DND-41 (cell line): Measurements from ENCODE around the gene COG6.

ENCODE experiments used
- ATAC-seq: fragments of 200-7000 bp; cut with Tn5 transposase; 3 replicates; pipeline ENCODE4 v1.9.1; 2021; ENCODE audit warnings: low read depth; ENCODE audit not compliant: insufficient read depth
- DNase-seq: peaks from one replicate; pipeline ENCODE4 v3.0.0-alpha.2; 2020
- H2AFZ ChIP-seq: 2 replicates; pipeline ENCODE4 v1.6.0; 2012; ENCODE audit warnings: low read depth, low read length
- H3K27ac ChIP-seq: 2 replicates; pipeline ENCODE4 v1.5.1; 2012; ENCODE audit warnings: low read length, inconsistent platforms
- H3K27me3 ChIP-seq: fragments of 200-600 bp; sonication (generic); 2 replicates; pipeline ENCODE4 v1.6.0; 2012; ENCODE audit warnings: low read length, mild to moderate bottlenecking, inconsistent platforms; ENCODE audit not compliant: insufficient read depth, poor library complexity
- H3K36me3 ChIP-seq: 2 replicates; pipeline ENCODE4 v1.5.1; 2012; ENCODE audit warnings: low read length, inconsistent platforms; ENCODE audit not compliant: insufficient read depth
- H3K4me1 ChIP-seq: 2 replicates; pipeline ENCODE4 v1.5.1; 2012; ENCODE audit warnings: mild to moderate bottlenecking, low read length; ENCODE audit not compliant: insufficient read depth
- H3K4me2 ChIP-seq: 2 replicates; pipeline ENCODE4 v1.6.0; 2012; ENCODE audit warnings: mild to moderate bottlenecking, moderate library complexity, low read length, inconsistent platforms; ENCODE audit not compliant: insufficient read depth
- H3K4me3 ChIP-seq, 2 experiments: fragments of 200-600 bp in 1 of 2; shearing (Covaris generic) in 1 of 2; 2 replicates each; pipeline ENCODE4 v1.5.1; 2012 to 2016; ENCODE audit warnings: inconsistent platforms in 2 of 2, low read length in 2 of 2, mild to moderate bottlenecking in 2 of 2, low read depth in 1 of 2, moderate library complexity in 1 of 2
- H3K79me2 ChIP-seq: 2 replicates; pipeline ENCODE4 v1.6.0; 2012; ENCODE audit warnings: low read length, inconsistent platforms; ENCODE audit not compliant: insufficient read depth
- H3K9ac ChIP-seq: 2 replicates; pipeline ENCODE4 v1.6.0; 2012; ENCODE audit warnings: low read depth, mild to moderate bottlenecking, inconsistent platforms, low read length, moderate library complexity
- H3K9me3 ChIP-seq: 2 replicates; pipeline ENCODE4 v1.5.1; 2012; ENCODE audit warnings: low read length, moderate library complexity, mild to moderate bottlenecking, inconsistent platforms; ENCODE audit not compliant: insufficient read depth, severe bottlenecking
- H4K20me1 ChIP-seq: 2 replicates; pipeline ENCODE4 v1.6.0; 2012; ENCODE audit warnings: low read length; ENCODE audit not compliant: insufficient read depth
- EZH2 ChIP-seq: IDR thresholded peaks from 3 replicates; pipeline ENCODE4 v1.6.1; 2012; ENCODE audit warnings: borderline replicate concordance, low read depth, mild to moderate bottlenecking, moderate library complexity, low read length, inconsistent platforms; ENCODE audit not compliant: severe bottlenecking
- TF ChIP-seq, protein P1 (sequence below): IDR thresholded peaks from 2 replicates; pipeline ENCODE4 v1.5.1; 2012; ENCODE audit warnings: borderline replicate concordance, low read length, moderate library complexity, mild to moderate bottlenecking; ENCODE audit not compliant: poor library complexity, severe bottlenecking; ENCODE audit errors: extremely low read depth

The COG6 gene

DNA sequence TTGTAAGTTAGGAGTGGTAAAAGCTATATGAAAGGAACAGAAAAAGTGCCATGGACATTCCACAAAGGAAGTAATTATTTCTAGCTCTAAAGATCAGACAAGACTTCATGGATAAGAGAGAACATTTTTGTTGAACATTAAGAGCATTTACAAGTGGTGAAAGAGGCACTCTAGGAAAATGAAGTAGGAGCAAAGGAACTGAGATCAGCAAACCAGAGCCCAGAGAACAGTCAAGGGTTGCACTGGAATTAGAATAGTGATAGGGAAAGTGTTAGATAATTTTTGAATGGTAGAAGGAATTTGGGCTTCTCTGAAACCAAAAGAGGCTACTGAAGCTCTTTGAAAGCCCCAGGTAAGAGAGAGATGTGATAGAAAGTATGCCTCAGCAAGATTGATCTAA lies 94.1 kb downstream of the COG6 start:
- no peak overlapping the region for H3K9ac ChIP-seq
- H3K9me3 ChIP-seq, result no peaks in the 10 kb centered on the region
- H3K4me1 ChIP-seq, result no peaks in the 10 kb centered on the region
- ATAC-seq (no peak), DNase-seq (no peak)
- H4K20me1 ChIP-seq, result no peaks in the 10 kb centered on the region
- no peak overlapping the region for H3K27ac ChIP-seq
- TF ChIP-seq, protein P1, sequence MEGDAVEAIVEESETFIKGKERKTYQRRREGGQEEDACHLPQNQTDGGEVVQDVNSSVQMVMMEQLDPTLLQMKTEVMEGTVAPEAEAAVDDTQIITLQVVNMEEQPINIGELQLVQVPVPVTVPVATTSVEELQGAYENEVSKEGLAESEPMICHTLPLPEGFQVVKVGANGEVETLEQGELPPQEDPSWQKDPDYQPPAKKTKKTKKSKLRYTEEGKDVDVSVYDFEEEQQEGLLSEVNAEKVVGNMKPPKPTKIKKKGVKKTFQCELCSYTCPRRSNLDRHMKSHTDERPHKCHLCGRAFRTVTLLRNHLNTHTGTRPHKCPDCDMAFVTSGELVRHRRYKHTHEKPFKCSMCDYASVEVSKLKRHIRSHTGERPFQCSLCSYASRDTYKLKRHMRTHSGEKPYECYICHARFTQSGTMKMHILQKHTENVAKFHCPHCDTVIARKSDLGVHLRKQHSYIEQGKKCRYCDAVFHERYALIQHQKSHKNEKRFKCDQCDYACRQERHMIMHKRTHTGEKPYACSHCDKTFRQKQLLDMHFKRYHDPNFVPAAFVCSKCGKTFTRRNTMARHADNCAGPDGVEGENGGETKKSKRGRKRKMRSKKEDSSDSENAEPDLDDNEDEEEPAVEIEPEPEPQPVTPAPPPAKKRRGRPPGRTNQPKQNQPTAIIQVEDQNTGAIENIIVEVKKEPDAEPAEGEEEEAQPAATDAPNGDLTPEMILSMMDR, result no peak
- TF ChIP-seq EZH2, result no peak
- H2AFZ ChIP-seq, result no peak overlapping the region
- H3K27me3 ChIP-seq, result no peaks in the 10 kb centered on the region
- H3K36me3 ChIP-seq, result peaks cover 4% of the 10 kb centered on the region; the same call in 1 of the 2 replicates
- no peak overlapping the region for H3K4me2 ChIP-seq
- H3K79me2 ChIP-seq, result no peaks in the 10 kb centered on the region
- no peak overlapping the region for H3K4me3 ChIP-seq

DNA sequence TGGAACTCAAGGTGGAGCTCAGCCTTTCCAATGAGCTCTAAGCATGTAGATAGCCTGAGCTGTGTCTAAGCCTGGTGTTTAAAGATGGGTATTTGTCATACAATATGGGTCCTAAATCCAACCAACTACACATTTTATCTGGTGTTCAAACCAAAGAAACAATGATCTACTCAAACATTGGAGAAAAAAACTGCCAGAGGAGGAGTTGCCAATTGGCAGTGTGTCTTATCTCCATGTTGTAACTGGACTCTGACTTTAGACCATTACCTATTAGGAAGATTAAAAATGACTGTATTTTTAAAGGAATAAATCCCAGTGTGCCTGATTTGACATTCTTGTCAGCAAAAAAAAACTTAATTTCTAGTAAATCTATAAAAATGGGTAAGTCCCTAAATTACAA lies 96.3 kb downstream of the COG6 start:
- Histone ChIP-seq H3K4me3 (no peak overlapping the region), H3K9ac (no peak overlapping the region), H3K4me2 (no peak overlapping the region), H4K20me1 (no peaks in the 10 kb centered on the region), H3K4me1 (no peaks in the 10 kb centered on the region), H2AFZ (no peak overlapping the region), H3K79me2 (no peaks in the 10 kb centered on the region), H3K27ac (no peak overlapping the region), H3K9me3 (no peaks in the 10 kb centered on the region), H3K36me3 (peaks cover 4% of the 10 kb centered on the region; the same call in 1 of the 2 replicates), H3K27me3 (no peaks in the 10 kb centered on the region)
- DNase-seq (no peak), ATAC-seq (no peak)
- TF ChIP-seq, protein P1, result no peak
- TF ChIP-seq EZH2, result no peak

DNA sequence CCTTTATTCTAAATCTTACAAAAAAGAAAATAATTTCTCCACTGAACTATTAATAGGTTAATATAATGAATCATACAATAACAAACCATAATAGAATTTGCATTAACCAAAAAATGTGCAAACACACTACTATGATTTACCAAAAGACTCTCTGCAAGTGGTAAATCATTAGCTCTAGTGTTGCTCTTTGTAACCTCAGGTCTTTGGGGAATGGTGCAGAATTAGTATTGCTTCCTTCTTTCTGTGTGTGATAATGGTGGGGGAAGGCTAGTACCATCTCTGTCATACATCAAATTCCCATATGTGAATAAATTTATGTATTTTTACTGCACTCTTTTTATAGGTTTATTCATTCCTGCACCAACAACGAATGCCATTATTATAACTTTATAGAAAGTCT lies 105.1 kb downstream of the COG6 start:
- ATAC-seq (no peak), DNase-seq (no peak)
- Histone ChIP-seq H3K9ac (no peak overlapping the region), H4K20me1 (no peaks in the 10 kb centered on the region), H3K4me1 (no peaks in the 10 kb centered on the region), H3K79me2 (no peaks in the 10 kb centered on the region), H3K4me2 (no peak overlapping the region), H3K36me3 (no peaks in the 10 kb centered on the region), H3K27ac (no peak overlapping the region), H3K4me3 (no peak overlapping the region), H2AFZ (no peak overlapping the region), H3K27me3 (no peaks in the 10 kb centered on the region), H3K9me3 (no peaks in the 10 kb centered on the region)
- TF ChIP-seq EZH2, result no peak
- TF ChIP-seq, protein P1, result no peak

DNA sequence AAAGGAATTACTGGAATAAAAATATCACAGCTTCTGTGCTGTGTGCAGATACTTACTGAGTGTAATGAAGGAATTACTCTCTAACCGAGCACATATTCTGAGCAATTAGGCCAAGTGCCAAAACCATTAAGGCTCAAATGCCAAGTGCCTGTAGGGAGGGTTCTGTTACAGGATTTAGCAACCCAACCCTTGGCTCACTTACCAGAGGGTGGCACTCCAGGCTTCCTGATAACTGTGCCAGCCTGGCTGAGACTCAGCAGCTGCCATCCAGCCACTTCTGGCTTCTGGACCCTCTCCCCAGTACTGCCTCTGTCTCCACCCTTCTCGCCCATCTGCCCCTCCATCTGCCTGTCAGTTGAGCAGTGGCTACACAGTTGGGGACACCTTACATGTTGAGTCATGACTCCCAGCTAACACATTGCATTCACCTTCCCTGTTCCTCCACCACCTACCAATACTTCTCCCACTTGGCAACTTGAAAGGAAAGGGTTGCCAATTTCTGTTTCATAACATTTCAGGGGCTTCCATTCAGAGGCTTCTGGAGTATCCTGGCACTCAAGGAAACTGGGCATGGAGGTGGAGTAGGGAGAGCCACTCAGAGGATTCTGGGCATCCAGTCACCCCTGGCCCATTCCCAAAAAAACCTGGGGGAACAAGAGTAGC lies 110.5 kb downstream of the COG6 start:
- TF ChIP-seq, protein P1, result peak; percentile 38
- no peak for TF ChIP-seq EZH2
- Histone ChIP-seq H3K36me3 (no peaks in the 10 kb centered on the region), H3K4me2 (no peak overlapping the region), H2AFZ (no peak overlapping the region), H3K27ac (no peak overlapping the region), H3K4me1 (no peaks in the 10 kb centered on the region), H3K27me3 (no peaks in the 10 kb centered on the region), H3K9ac (no peak overlapping the region), H3K9me3 (no peaks in the 10 kb centered on the region), H4K20me1 (no peaks in the 10 kb centered on the region), H3K79me2 (no peaks in the 10 kb centered on the region), H3K4me3 (no peak overlapping the region)
- ATAC-seq (peak; percentile 44; the same call in 1 of the 3 replicates), DNase-seq (peak; percentile 5)
